GM23248 (cell line): Measurements from ENCODE around the gene CIART.

Experiments
- EZH2 ChIP-seq: fragments of 200-600 bp; sonication (generic); IDR thresholded peaks from 2 replicates; pipeline ENCODE4 v1.6.1; 2018; ENCODE audit warnings: antibody characterized with exemption, mild to moderate bottlenecking; ENCODE audit not compliant: insufficient read depth, poor library complexity, severe bottlenecking
- EZH2phosphoT487 ChIP-seq: fragments of 200-600 bp; sonication (generic); IDR thresholded peaks from 2 replicates; pipeline ENCODE4 v1.6.1; 2018; ENCODE audit warnings: antibody characterized with exemption, moderate library complexity, mild to moderate bottlenecking, low read depth; ENCODE audit not compliant: insufficient read depth

- no peak for TF ChIP-seq EZH2
- no peak for TF ChIP-seq EZH2phosphoT487
Observed at GRCh38 chr1:150261367-150261766, 21.0 kb upstream of the CIART start.
